KOPT-K1 (cell line): ENCODE results near the gene MAP3K19.

Experiments
- H3K27ac ChIP-seq: fragments of 200-600 bp; sonication (generic); 2 replicates; pipeline ENCODE4 v1.5.1; 2016; ENCODE audit warnings: antibody characterized with exemption, mild to moderate bottlenecking, low read depth, low read length; ENCODE audit not compliant: poor library complexity, severe bottlenecking
- H3K36me3 ChIP-seq: fragments of 200-600 bp; sonication (generic); 2 replicates; pipeline ENCODE4 v1.5.1; 2017; ENCODE audit warnings: antibody characterized with exemption, mild to moderate bottlenecking, low read length, moderate library complexity; ENCODE audit not compliant: insufficient read depth
- H3K9me3 ChIP-seq: fragments of 200-600 bp; sonication (generic); 2 replicates; pipeline ENCODE4 v1.5.1; 2017; ENCODE audit warnings: antibody characterized with exemption, low read length, mild to moderate bottlenecking; ENCODE audit not compliant: insufficient read depth, poor library complexity, severe bottlenecking

Gene MAP3K19

DNA sequence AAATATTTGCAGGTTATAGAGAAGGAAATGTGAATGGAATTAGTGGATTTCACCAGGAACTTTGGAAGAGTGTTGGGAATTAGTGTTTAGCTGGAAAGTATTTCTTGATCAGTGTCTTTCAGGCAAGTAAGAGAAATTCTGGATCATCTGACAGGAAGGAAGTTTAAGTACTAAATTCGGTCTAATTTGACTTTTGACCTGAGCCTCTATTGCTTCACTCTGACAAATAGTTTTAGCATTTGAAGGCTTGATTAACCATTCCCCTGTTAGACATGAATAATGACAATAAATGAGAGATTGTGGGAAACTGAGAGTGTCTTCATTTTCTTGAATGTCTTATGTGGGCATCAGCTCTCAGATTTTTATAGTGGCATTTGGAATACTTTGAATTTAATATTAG lies 112.6 kb downstream of the MAP3K19 start:
- Histone ChIP-seq H3K36me3 (peaks cover 91% of the 10 kb centered on the region), H3K9me3 (no peaks in the 10 kb centered on the region), H3K27ac (no peak overlapping the region)

GRCh38 chr2:134934150-134934549 lies 113.1 kb downstream of the MAP3K19 start:
- Histone ChIP-seq H3K36me3 (peaks cover 86% of the 10 kb centered on the region), H3K27ac (no peak overlapping the region), H3K9me3 (no peaks in the 10 kb centered on the region)

DNA sequence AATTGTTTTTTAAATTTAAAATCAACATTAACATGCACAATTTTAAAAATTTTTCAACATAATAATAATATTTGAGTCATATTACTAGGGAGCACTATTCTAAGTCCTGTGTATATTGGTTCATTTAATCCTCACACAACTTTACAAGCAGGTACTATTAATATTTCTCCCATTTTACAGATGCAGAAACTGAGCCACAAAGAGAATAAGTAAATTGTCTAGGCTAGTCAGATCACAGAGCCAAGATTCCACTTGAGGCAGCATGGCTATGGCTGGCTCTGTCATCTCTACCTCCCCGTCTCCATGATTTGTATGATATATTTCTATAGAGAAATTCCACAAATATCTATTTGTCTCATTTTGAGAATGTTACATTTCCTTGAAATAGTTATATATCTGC lies 113.5 kb downstream of the MAP3K19 start:
- peaks cover 82% of the 10 kb centered on the region for H3K36me3 ChIP-seq
- no peak overlapping the region for H3K27ac ChIP-seq
- H3K9me3 ChIP-seq, result no peaks in the 10 kb centered on the region

DNA sequence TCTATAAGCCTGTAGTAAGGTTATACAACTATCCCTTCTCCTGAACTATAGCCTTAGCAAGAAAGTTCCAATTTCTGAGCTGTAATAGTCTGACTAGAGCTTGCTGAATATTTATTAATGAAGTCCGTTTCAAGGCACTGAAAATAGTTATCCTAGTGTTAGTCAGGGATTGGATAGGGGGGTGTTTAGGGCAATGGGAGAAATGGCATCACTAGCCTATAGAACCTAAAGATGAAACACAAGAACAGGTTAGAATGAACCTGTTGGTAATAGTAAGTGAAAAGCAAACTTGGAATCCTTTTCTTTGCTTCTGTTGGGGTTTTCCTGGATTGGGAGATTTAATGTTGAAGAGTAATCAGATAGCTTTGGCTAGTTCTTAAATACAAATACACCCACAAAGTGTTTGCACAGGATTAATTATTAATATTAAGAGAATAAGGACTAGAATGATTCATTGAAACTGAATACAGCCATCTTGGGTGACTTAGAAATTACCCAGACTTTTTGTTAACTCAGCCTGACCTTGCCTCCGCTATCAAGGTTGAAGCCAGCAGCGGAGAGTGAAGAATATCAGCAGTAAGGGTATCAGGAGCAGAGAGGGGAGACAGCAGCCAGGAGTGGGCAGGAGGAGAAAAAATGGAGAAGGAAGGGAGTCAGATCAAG lies 114.3 kb downstream of the MAP3K19 start:
- Histone ChIP-seq H3K36me3 (peaks cover 82% of the 10 kb centered on the region), H3K27ac (no peak overlapping the region), H3K9me3 (no peaks in the 10 kb centered on the region)

DNA sequence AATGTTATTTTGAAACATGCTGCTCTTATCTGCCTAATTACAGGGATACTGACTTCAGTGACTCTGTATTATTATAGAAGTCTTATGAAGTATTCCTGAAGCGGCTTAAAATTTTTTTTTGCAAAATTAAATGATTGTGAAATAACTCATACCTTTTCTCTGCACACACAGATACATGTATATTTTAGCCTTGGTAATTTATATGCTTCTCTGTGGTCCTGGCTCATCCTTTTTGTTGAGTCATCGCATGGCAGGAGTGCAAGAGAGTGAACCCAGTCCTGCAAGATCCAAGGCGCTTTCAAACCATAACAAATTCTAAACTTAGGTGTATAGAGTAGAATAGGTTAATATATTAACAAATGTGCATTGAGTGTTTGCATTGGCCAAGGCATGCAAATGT lies 120.1 kb downstream of the MAP3K19 start:
- Histone ChIP-seq H3K9me3 (no peaks in the 10 kb centered on the region), H3K27ac (no peak overlapping the region), H3K36me3 (peaks cover 88% of the 10 kb centered on the region)

GRCh38 chr2:134926231-134926931 lies 120.9 kb downstream of the MAP3K19 start:
- Histone ChIP-seq H3K27ac (no peak overlapping the region), H3K36me3 (peaks cover 88% of the 10 kb centered on the region), H3K9me3 (no peaks in the 10 kb centered on the region)

DNA sequence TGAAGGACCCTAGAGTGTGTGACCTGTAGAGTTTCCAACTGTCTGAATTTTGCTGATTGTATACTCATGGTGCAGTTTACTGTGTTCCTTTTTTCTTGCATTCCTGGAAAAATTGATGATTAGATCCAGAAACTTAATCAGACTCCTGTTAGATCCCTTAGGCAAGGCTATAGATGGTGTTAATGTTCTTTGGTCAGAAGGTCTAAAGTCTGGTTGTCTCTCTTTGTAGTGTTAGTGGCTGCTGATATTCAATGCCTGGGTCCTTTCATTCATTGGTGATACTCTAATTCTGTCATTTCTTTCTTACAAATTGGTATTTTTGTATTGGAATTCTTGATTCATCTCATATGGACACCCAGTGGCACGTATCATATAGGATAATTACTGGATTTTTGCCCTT lies 122.3 kb downstream of the MAP3K19 start:
- H3K9me3 ChIP-seq, result no peaks in the 10 kb centered on the region
- H3K36me3 ChIP-seq, result peaks cover 80% of the 10 kb centered on the region
- H3K27ac ChIP-seq, result no peak overlapping the region

DNA sequence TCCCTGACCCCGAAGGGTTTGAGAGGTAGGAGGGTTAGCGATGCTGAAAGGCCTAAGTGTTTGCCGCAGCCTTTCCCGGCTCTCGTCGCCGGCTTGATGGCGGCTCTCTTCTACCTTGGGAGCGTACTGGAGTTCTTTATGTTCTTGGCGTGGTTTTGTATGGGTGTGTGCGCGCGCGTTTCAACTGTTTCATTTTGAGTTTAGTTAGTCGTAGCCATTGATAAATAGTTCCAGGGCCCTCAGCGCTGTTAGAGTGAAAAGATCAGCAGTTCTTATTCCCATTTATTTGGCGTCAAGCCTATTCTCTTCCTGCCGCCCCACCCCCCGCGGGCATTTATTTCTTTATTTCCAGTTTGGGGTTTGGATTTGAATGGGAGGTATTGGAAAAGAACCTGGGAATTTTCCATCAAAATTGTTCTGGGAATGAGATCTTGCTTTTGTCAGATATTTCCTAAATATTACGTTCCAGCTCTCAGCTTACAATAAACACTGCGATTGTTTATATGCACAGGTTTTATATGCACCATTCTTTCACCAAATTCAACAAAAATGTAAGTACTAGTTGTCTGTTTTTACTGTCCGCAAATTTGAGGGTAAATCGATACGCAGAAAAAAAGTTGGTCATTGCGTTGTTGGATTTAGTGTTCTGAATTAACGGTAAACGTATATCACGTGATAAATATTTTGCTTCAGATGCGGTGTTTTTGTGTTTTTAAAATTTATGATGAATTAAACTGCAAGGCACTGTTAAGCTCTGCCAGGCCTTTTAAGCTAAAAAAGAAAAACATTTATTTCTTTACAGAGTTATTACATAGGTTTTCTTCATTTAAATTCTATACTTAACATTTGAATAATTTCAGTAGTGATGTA lies 127.7 kb downstream of the MAP3K19 start:
- Histone ChIP-seq H3K36me3 (peaks cover 38% of the 10 kb centered on the region), H3K9me3 (no peaks in the 10 kb centered on the region), H3K27ac (peak overlapping the region; percentile 99)

GRCh38 chr2:134918526-134919340 lies 128.5 kb downstream of the MAP3K19 start, which contains the start of gene CCNT2:
Gene CCNT2, plus strand, starts transcription at chr2:134918822. Its CDS starts 33 bp downstream, at chr2:134918855.
- peaks cover 30% of the 10 kb centered on the region for H3K36me3 ChIP-seq
- H3K27ac ChIP-seq, result peak within 1 kb of the TSS; percentile 99
- H3K9me3 ChIP-seq, result no peaks in the 10 kb centered on the region

DNA sequence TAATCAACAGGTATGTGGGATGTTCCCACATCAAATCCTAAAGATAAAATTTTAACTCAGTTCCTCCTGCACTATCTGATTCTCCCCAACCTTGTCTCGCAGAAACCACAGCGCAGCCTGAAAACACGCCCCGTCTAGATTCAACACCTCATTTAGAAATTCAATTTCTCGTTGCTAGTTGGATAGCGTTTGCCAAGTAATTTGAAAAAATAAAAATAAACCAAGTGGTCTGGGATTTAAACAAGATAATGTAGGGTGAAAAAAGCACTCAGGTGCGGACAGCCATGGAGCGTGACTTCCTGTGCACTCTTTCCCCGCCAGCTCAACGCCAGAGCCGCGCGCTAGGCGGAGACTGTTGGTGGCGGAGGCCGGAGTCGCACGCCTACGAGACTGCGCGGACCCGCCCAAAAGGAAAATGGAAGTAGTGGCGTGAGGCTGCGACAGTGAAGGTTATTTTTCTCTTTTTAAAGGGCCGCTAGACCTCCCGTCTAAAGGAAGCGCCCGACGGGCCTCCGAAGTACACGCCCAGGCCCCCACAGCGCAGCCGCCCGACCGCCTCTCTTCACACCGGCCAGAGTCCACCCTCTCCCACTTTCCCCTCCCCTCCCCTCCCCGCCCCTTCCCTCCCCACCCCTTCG lies 129.2 kb downstream of the MAP3K19 start:
- Histone ChIP-seq H3K27ac (peak overlapping the region; percentile 99), H3K36me3 (peaks cover 23% of the 10 kb centered on the region), H3K9me3 (no peaks in the 10 kb centered on the region)

DNA sequence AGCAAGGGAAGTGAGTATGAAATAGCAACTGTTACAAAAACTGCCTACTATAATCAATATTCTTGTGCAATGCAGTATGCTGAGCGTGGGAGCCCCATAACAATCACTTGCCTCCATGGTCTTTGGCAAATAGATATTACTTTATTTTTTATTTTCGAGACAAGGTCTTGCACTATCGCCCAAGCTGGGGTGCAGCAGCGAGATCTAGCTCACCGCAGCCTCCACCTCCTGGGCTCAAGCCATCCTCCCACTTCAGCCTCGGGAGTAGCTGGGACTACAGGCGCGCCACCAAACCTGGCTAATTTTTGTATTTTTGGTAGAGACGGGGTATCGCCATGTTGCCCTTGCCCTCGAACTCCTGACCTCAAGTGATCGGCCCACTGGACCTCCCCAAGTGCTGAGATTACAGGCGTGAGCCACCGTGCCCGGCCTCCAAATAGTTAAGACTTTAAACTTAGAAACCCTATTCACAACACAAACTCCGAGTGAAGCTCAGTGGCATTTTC lies 129.8 kb downstream of the MAP3K19 start:
- peaks cover 17% of the 10 kb centered on the region for H3K36me3 ChIP-seq
- H3K27ac ChIP-seq, result peak overlapping the region; percentile 99
- no peaks in the 10 kb centered on the region for H3K9me3 ChIP-seq
